Gastroesophageal sphincter (tissue), 2 donors: ENCODE measurements around the gene IFFO2.

ENCODE experiments used
- EP300 ChIP-seq: sonication (generic); formaldehyde crosslinking; IDR thresholded peaks from one replicate; pipeline ENCODE4 v1.6.1; 2017; ENCODE audit warnings: antibody characterized with exemption, mild to moderate bottlenecking
- POLR2AphosphoS5 ChIP-seq: sonication (generic); formaldehyde crosslinking; IDR thresholded peaks from one replicate; pipeline ENCODE4 v1.6.1; 2017; ENCODE audit warnings: antibody characterized with exemption

- no peak for TF ChIP-seq POLR2AphosphoS5
- no peak for TF ChIP-seq EP300
These were observed 33.4 kb upstream of the IFFO2 start for GRCh38 chr1:18989896-18990295.
